Fibroblast of skin of scalp (primary cell): ENCODE results near the gene C15orf40.
"Not testable (repeated sequence)": the region's sequence is repeated elsewhere in the genome, so short reads cannot be mapped to it uniquely, and the experiment has no call there.

ENCODE experiments used
- DNase-seq: peaks from one replicate; pipeline ENCODE4 v3.0.0-alpha.2; 2013

The C15orf40 gene

DNA sequence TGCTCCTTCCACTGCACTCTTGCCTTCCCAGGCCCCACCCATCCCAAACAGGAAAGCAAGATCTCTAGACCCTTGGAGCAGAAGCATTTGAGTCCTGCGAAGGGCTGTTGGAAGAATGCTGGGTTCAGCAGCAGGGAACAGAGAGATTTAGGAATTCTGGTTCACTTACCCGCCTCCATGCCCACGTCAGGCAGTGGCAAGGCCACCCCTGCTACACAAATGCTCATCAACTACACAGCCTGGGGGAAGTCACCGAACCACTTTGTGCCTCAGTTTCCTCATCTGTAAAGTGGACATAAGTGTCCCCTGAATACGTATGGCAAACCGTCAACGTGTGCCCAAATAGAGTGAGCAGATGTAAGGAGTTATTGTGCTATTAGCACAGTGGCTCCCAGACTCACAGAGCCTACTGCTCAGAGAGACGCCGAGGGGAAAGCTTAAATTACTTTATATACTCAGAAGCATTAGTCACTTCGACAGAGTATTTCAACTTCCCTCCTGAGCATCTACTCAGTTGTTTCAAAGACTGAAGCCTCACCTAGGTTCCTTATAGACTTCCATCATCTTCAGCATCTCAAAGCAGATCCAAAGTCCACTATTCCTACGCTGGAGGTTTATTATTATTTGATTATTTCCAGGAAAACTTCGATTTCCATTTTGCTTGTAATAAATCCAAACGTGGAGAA is 59.8 kb downstream of the C15orf40 start:
- DNase-seq, result peak; percentile 19

DNA sequence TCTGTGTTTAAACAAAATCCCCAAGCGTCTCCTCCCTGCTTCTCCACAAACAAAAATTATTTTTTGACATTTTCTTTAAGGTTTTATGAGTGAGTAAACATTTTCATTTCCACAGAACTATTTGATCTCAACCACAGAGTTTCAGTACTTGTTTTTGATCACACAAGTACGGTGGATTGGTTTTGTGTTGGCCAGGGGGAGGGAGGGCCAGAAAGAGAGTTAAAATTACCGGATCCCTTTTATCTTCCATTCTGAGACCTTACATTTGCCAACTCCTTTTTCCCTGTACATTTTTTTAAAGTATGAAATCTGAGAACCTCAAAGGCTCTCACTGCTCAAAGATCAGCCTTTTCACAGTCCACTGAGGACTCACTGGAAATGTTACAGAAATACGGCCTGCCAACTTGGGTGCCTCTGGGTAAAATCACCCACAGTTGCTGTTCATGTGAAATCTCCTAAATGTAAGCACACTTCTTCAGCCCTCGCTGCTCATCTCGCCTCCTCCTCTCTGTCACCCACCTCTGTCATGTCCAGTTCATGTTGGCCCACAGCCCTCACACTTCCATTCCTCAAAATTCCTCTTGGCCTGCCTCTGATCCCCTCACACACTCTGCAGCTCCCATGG is 60.6 kb downstream of the C15orf40 start:
- no peak for DNase-seq

DNA sequence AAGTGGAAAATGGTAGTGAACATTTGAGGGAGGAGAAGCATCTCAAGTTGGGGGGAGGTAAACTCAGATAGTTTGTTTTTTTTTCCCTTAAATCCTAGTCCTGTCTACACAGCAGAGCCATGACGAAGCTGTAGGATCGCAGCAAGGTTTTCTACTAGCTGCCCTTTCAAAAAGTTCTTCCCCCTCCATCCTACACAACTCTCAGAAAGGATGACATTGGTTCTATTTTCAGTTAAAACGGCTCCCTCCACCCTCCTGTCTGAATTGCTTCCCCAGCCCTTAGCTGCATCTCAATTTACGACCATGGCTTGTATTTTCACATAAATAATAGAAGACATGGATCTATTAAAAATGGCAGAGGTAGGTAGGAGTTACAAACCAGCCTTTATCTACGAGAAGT is 61.1 kb downstream of the C15orf40 start:
- no peak for DNase-seq

DNA sequence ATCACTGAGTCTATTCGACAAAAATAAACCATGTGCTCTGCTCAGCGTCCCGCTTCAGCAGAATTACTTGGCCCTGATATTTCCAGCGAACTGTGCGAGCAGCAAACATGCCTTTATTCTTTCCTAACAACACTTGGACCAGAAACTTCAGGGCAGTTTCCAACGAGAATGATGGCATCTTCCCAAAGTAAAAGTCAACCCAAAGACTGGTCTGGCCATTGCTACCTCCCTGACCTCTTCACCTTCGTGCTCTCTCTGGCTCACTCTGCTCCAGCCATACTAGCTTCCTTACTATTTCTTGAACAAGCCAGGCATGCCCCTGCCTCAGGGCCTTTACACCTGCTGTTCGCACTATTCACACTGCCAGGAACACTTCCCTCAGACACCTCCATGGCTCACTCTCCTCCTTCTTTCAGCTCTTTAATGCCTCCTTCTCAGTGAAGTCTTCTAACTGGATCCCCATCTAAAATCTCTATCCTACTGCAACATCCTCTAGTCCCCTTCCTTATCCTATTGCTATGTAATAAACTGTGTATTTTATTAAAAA is 65.2 kb downstream of the C15orf40 start:
- DNase-seq, result no peak

DNA sequence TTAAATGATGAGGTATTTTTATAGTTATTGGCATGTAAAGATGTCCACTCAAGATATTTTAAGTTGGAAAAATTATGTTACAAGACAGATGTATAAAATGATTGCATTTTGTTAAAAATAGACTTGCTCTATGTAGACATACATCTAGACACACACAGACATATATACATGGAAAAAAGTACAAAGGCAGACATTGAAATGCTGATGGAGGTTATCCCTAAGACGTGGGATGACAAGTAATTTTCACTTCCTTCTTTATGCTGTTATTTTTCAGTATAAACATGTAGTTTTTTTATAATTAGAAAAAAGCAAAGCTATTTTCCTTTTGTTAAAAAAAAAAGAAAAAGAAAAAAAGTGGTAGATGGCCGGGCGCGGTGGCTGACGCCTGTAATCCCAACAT is 66.1 kb downstream of the C15orf40 start:
- no peak for DNase-seq

DNA sequence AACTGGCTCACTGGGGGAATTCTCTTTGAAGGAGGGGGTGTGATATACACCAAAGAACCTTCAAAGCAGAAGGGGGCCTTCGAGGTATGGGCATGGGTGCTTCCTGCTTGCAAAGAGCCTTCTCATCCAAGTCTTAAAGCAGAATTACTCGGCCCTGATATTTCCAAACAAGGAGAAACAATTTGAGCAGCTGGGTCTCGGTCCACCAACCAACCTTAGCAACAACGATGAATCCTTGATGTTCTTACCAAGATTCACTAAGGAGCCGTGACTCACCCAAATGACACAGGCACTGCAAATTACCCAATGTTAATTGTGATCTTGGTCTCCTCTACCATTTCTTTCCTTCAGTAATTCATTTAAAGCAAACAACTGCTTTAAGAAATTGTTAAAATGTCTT is 66.6 kb downstream of the C15orf40 start:
- peak; percentile 35 for DNase-seq

DNA sequence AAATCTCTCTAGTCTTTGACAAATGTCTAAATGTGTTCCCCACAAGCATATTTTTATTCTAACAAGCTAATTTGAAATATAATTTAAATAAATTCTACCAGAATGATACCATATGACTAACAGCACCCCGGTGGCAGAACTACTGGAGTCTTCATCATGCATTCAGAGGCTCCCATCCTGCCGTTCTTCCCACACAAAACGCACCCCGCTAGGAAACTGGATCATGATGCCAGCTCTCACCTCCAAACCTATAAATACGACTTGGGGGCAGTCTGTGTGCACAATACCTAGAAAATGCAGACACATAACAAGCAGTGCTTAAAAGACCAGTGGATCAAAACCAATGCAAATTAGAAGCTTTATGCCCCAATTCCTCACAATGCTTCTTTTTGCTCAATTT is 67.4 kb downstream of the C15orf40 start:
- DNase-seq, result no peak

DNA sequence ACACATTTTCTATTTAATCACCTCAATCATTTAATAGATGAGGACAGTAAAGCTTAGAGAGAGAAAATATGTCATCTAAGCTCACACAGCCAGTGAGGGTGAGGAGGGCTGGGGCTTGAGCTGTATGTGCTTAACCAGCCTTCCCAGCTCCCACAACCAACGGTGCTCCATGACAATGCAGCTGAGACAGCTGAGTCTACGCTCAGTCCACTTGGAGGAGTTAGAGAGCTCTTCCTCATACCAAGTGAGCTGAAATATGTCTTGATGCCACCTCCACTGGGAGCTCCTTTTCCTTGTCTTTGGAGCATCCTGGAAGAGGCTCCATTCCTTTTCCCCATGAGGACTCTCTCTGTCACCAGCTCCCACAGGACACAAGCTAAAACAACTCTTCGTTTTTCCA is 68.3 kb downstream of the C15orf40 start:
- DNase-seq, result no peak

DNA sequence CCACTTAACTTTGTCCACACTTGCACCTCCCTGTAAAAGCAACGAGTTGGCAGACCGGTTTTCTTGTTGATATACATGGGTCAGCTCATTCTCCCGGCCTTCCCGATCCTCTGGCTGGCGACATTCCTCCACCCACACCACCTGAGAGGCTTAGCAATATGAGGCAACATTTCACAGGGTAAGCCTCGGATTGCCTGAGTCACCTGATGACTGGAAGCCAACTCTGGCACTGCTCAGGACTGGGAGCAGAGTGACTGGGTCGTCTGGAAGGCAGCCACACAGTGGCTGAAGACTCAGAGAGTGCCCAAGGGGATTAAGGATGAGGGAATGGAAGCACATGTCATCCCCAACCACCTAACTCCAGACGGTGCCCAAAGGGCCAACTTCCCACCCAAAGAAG is 68.7 kb downstream of the C15orf40 start:
- peak; percentile 38 for DNase-seq

DNA sequence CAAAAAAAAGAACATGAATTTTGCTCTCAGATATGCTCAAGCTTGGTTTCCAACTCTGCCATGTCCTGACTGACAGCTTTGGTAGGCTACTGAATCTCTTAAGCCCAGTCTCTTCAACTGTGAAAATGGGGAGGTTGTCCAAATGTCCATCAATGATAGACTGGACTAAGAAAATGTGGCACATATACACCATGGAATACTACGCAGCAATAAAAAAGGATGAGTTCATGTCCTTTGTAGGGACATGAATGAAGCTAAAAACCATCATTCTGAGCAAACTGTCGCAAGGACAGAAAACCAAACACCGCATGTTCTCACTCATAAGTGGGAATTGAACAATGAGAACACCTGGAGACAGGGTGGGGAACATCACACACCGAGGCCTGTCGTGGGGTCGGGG is 71.8 kb downstream of the C15orf40 start:
- DNase-seq, result not testable (repeated sequence)
